HL-60 (cell line): ENCODE measurements around the gene FAM234B.

Experiments used
- GABPA ChIP-seq: IDR thresholded peaks from 2 replicates; pipeline ENCODE4 v1.6.1; 2012; ENCODE audit warnings: low read depth
- POLR2AphosphoS5 ChIP-seq: IDR thresholded peaks from 2 replicates; pipeline ENCODE4 v1.6.1; 2012; ENCODE audit warnings: low read depth
- REST ChIP-seq: IDR thresholded peaks from 2 replicates; pipeline ENCODE4 v1.6.1; 2012; ENCODE audit warnings: low read depth; ENCODE audit not compliant: insufficient replicate concordance
- SPI1 ChIP-seq: IDR thresholded peaks from 2 replicates; pipeline ENCODE4 v1.6.1; 2012; ENCODE audit warnings: low read depth, mild to moderate bottlenecking, borderline replicate concordance
- TF ChIP-seq, protein P1 (sequence below): IDR thresholded peaks from one replicate; pipeline ENCODE4 v1.5.1; 2011; ENCODE audit warnings: low read length, control low read depth, inconsistent platforms; ENCODE audit not compliant: insufficient read depth

DNA sequence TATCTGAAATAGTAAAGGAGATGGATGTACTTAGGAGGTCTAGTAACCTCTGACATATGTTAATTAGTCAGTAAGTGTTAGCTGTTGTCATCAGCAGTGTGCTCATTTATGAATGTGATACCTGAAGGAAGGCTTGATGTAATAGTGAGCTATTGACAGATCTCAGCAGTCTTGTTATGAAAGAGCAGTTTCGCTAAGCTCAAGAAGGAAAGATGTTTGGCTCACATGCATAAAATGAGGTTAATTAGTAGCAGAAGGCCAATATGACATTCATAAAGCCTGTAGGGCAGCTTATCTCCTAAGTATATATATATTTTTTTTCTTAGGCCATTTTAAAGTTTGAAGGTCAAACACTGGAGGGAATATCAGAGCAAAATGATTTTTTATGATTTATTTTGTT, 2.8 kb downstream of the FAM234B start:
- TF ChIP-seq, protein P1, sequence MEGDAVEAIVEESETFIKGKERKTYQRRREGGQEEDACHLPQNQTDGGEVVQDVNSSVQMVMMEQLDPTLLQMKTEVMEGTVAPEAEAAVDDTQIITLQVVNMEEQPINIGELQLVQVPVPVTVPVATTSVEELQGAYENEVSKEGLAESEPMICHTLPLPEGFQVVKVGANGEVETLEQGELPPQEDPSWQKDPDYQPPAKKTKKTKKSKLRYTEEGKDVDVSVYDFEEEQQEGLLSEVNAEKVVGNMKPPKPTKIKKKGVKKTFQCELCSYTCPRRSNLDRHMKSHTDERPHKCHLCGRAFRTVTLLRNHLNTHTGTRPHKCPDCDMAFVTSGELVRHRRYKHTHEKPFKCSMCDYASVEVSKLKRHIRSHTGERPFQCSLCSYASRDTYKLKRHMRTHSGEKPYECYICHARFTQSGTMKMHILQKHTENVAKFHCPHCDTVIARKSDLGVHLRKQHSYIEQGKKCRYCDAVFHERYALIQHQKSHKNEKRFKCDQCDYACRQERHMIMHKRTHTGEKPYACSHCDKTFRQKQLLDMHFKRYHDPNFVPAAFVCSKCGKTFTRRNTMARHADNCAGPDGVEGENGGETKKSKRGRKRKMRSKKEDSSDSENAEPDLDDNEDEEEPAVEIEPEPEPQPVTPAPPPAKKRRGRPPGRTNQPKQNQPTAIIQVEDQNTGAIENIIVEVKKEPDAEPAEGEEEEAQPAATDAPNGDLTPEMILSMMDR: no peak
- TF ChIP-seq SPI1: no peak
- TF ChIP-seq REST: no peak
- TF ChIP-seq POLR2AphosphoS5: no peak
- TF ChIP-seq GABPA: no peak
